ENCODE measurements around the gene PLEKHA7. TPM values are rescaled to one million over a fixed set of nuclear protein-coding genes. Genes with fewer than 3 reads are reported as not detected.

PLEKHA7 gene
- total RNA-seq, 1 donor from 2014 or later = 15.6 TPM

DNA sequence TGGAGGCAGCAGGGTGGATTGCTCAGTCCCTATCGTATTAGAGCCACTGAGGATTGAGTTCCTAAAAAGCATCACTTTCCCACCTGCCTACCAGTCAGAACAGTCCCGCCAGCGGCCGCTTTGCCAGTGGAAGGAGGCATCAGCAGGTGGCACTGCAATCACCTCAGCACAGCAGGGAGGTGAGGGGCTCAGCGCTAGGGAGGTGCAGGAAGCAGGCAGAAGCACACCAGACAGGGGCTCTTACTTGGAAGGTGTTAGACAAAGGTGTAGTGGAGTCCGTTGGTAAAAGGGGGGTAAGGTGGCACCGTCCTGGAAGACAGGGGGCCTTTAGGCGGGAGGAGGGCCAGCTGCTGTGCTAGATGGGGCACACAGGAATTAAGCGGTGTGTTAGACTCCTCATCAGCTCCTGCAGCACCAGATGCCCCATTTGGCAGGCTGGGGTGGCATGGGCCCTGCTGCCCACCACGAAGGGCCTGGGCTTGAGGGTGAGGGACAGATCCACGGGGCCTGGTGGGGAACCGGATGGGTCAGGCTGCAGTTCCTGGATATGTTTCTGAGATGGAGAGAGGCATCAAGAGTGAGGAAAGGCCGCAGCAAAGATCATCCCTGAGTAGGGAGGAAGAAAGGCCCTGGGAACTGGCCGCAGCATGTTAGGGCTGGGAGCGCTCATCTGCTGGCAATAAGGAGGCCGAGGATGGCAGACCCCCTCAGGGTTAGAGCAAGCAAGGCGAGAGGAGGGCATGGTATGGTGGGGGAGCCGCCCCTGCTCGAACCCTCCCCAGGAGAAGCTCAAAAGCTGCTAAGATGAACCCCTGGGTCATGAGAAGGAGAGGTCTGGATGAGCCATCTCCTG is 233.3 kb downstream of the PLEKHA7 start:
- Mint-ChIP-seq H3K4me1 (ENCODE audit: unreplicated experiment) (peaks cover 3% of the 10 kb centered on the region), H3K4me3 (ENCODE audit: unreplicated experiment) (no peak overlapping the region), H3K27me3 (ENCODE audit: unreplicated experiment) (no peaks in the 10 kb centered on the region), H3K36me3 (ENCODE audit: unreplicated experiment) (peaks cover 2% of the 10 kb centered on the region), H3K27ac (ENCODE audit: unreplicated experiment) (no peak overlapping the region), H3K9me3 (ENCODE audit: unreplicated experiment) (no peaks in the 10 kb centered on the region)
- DNase-seq (ENCODE audit: extremely low spot score, unreplicated experiment) = no peak
- TF ChIP-seq CTCF (IDR thresholded peaks at IDR 0.05) = no peak

DNA sequence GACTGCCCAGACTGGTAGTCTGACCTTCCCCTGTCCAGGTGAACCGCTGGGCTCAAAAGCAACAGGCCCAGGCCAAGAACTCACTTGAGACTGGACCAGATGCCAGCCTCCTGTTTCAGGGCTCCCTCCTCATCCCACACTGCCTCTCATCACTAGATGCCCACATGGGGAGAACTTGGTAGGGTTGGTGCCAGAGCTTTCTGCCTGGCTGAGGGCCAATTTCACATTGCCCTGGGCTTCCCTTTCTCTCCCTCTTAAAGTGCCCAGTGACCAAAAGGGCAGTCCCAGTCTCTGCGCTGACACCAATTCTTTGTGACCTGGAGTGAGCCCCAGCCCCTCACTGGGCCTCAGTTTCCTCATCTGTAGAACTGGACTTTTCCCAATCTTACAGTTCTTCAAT is 234.1 kb downstream of the PLEKHA7 start:
- no peak for TF ChIP-seq CTCF (IDR thresholded peaks at IDR 0.05)
- H3K4me1 Mint-ChIP-seq (ENCODE audit: unreplicated experiment) = peaks cover 3% of the 10 kb centered on the region
- H3K4me3 Mint-ChIP-seq (ENCODE audit: unreplicated experiment) = no peak overlapping the region
- H3K9me3 Mint-ChIP-seq (ENCODE audit: unreplicated experiment) = no peaks in the 10 kb centered on the region
- no peaks in the 10 kb centered on the region for H3K27me3 Mint-ChIP-seq (ENCODE audit: unreplicated experiment)
- no peak for DNase-seq (ENCODE audit: extremely low spot score, unreplicated experiment)
- peaks cover 2% of the 10 kb centered on the region for H3K36me3 Mint-ChIP-seq (ENCODE audit: unreplicated experiment)
- H3K27ac Mint-ChIP-seq (ENCODE audit: unreplicated experiment) = no peak overlapping the region

- DNase-seq (ENCODE audit: extremely low spot score, unreplicated experiment) = peak; percentile 64
- H3K27me3 Mint-ChIP-seq (ENCODE audit: unreplicated experiment) = no peaks in the 10 kb centered on the region
- H3K9me3 Mint-ChIP-seq (ENCODE audit: unreplicated experiment) = no peaks in the 10 kb centered on the region
- no peak overlapping the region for H3K27ac Mint-ChIP-seq (ENCODE audit: unreplicated experiment)
- peaks cover 2% of the 10 kb centered on the region for H3K36me3 Mint-ChIP-seq (ENCODE audit: unreplicated experiment)
- no peak for TF ChIP-seq CTCF (IDR thresholded peaks at IDR 0.05)
- no peak overlapping the region for H3K4me3 Mint-ChIP-seq (ENCODE audit: unreplicated experiment)
- peaks cover 3% of the 10 kb centered on the region for H3K4me1 Mint-ChIP-seq (ENCODE audit: unreplicated experiment)
Observed at GRCh38 chr11:16779436-16779835, 234.8 kb downstream of the PLEKHA7 start.

GRCh38 chr11:16778876-16779275 is 235.3 kb downstream of the PLEKHA7 start:
- H3K27ac Mint-ChIP-seq (ENCODE audit: unreplicated experiment) = no peak overlapping the region
- peaks cover 2% of the 10 kb centered on the region for H3K36me3 Mint-ChIP-seq (ENCODE audit: unreplicated experiment)
- H3K4me1 Mint-ChIP-seq (ENCODE audit: unreplicated experiment) = peaks cover 3% of the 10 kb centered on the region
- DNase-seq (ENCODE audit: extremely low spot score, unreplicated experiment) = peak; percentile 78
- TF ChIP-seq CTCF (IDR thresholded peaks at IDR 0.05) = no peak
- no peaks in the 10 kb centered on the region for H3K27me3 Mint-ChIP-seq (ENCODE audit: unreplicated experiment)
- no peak overlapping the region for H3K4me3 Mint-ChIP-seq (ENCODE audit: unreplicated experiment)
- no peaks in the 10 kb centered on the region for H3K9me3 Mint-ChIP-seq (ENCODE audit: unreplicated experiment)

GRCh38 chr11:16778286-16778685 is 235.9 kb downstream of the PLEKHA7 start:
- H3K4me3 Mint-ChIP-seq (ENCODE audit: unreplicated experiment) = no peak overlapping the region
- H3K27ac Mint-ChIP-seq (ENCODE audit: unreplicated experiment) = no peak overlapping the region
- H3K9me3 Mint-ChIP-seq (ENCODE audit: unreplicated experiment) = no peaks in the 10 kb centered on the region
- H3K4me1 Mint-ChIP-seq (ENCODE audit: unreplicated experiment) = peaks cover 3% of the 10 kb centered on the region
- peaks cover 2% of the 10 kb centered on the region for H3K36me3 Mint-ChIP-seq (ENCODE audit: unreplicated experiment)
- no peaks in the 10 kb centered on the region for H3K27me3 Mint-ChIP-seq (ENCODE audit: unreplicated experiment)
- DNase-seq (ENCODE audit: extremely low spot score, unreplicated experiment) = peak; percentile 65
- no peak for TF ChIP-seq CTCF (IDR thresholded peaks at IDR 0.05)
